ENCODE results near the gene GOSR2. TPM values are rescaled to one million over a fixed set of nuclear protein-coding genes. Genes with fewer than 3 reads are reported as not detected.

GOSR2 gene
- total RNA-seq, result 59.0 and 73.5 TPM in 2 replicates

DNA sequence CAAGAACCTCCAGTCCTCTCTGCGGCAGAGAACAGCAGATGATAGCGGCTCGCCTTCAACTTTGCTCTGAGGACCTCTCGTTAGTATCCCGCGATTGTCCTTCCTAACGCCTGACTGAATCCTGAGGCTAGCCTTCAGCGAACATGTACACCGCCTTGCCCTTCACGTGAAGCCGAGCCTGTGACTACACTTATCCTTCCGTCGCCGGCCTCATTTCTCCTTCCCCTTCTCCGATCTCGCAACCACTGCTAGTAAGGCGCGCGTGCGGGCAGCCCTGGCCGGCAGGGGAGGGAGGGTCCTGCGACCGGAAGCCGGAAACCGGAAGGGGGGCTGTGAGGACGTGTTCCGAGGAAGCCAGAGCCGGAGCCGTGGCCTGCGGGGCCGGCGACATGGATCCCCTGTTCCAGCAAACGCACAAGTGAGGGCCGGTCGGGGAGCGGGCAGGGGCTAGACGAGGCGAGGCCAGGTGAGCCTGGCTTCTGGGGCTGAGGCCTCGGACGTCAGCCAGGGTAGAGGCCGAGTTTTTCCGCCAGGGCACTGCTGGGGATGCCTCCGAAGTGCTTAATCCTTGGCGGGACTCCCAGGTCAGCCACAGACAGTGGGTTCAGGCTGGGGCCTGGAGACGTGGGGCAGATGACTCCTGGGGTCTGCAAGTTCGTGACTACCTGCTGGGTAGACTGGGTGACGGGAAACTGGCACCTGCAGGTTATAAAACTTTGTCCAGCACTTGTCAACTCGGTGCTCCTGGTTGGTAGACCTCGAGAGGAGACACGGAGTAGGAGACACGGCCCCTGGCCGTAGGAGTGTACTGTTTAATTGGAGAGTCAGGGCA lies at the start of gene GOSR2:
Gene GOSR2 (plus strand): TSS at position 357 of the 832 bp plus-strand sequence. CDS start 33 bp downstream, at position 390.

DNA sequence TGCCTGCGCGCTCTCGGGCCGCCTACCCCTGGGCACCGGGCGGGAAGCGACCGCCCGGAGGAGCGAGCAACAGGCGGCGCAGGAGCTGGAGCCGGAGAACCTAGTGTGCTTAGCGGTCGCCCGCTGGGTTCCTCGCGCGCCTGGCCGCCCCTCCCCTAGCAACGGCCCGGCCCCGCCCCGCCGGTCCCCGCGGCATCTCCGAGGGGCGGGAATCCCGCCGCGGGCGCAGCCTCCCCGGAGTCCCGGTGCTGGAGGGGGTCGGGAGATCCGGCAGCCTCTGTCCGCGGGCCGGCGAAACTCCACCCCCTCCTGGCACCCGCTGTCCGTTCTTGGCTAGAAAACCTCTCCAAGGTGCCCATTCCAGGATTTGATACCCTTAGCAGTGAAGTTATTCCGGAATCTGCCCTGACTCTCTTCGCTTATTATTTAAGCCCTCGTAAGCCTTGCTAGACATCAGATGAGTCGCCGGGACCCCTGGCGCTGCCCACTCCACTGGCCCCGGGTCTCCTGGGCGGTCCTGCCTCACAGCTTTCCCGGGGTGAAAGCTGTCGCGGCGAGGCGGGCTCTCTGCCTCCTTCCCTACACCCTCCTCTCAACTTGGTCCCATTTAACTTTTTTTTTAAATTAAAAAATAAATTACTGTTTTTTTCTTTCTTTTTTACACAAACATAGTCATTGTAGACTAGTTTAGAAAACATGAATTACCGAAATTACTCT lies 56.3 kb downstream of the GOSR2 start, which contains the start of gene RPRML:
Gene RPRML (minus strand): TSS at position 107 of the 717 bp plus-strand sequence. CDS start 246 bp downstream, outside the sequence.

Small RNAs within 50 kb of the gene (small RNA-seq; reads per million reads assigned to genes)
- gene MIR5089 (ENCODE audit: low replicate concordance), result not detected
- 0.10 reads per million for gene RNU6ATAC3P (ENCODE audit: low replicate concordance)

Other genes with a start within 250 kb of the GOSR2 start
- 1.7 and 2.6 TPM in 2 replicates for gene WNT3, start 104.5 kb upstream of the GOSR2 start, total RNA-seq
- not detected in 2 replicates for gene WNT9B, start 71.6 kb upstream of the GOSR2 start, total RNA-seq
- gene RPRML, start 56.1 kb downstream of the GOSR2 start, total RNA-seq, result not detected in 2 replicates